Stimulated activated CD4-positive, alpha-beta T cell treated with anti-CD3 and anti-CD28 coated beads, Interleukin-1b, Interleukin-23, amount 100 ng/mL, for 24 hours (primary cell): ENCODE data around the gene GOLGA8B.
"Not testable (repeated sequence)": the region's sequence is repeated elsewhere in the genome, so short reads cannot be mapped to it uniquely, and the experiment has no call there.

Experiments used
- DNase-seq, 4 experiments: peaks; one replicate each; pipeline ENCODE4 v3.0.0-alpha.2; 2020; ENCODE audit warnings: low read depth in 4 of 4, low spot score in 1 of 4

The GOLGA8B gene

DNA sequence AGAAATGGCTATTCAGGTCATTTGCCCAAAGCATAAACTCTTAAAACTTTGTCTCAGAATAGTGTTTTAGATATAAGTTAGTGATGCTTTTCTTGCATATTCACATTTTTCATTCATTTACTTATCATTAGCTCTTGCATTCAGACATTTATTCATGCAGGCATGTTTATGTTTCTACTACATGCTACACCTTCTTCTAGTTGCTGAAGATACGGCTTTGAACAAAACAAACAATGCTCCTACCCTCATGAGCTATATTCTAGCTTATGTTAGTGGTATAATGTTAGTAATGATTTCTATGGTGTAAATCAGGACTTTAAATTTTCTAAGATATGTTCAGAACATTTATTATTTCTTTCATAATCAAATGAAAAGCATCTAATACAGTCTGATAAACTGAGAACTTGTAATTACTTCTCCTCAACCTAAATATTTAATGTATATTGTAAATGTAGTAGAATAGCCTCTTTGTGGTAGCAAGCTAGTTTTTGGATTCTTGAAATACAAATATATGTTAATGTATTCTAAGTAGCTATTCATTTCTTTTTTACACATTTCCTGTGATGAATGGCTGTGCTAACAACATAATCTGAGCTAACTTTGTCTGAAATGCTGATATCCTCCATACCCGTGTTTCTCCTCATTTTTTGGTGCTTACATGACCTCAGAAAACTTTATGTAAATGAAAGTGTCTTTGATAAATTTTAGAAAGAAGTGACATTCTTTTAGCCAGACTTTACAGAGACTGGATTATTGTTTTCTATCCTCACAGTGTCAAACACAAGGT, 15.5 kb upstream of the GOLGA8B start:
- no peak for DNase-seq

DNA sequence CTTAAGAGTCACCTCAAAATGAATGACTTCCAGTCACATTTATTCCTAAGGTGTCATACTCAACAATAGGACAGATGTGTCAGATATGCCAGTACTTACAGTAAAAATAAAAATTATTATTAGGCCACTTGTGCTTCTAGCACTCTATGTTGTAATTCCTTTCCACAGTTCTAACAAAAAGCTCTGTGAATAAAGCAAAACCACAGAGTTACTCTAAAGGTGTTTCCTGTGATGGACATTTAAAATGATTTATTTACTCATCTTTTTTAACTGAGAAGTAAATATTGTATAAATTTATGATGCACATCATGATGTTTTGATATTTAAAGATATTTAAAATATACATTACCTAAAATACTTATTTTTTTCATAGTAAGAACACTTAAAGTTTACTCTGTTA, 13.9 kb upstream of the GOLGA8B start:
- DNase-seq = no peak

DNA sequence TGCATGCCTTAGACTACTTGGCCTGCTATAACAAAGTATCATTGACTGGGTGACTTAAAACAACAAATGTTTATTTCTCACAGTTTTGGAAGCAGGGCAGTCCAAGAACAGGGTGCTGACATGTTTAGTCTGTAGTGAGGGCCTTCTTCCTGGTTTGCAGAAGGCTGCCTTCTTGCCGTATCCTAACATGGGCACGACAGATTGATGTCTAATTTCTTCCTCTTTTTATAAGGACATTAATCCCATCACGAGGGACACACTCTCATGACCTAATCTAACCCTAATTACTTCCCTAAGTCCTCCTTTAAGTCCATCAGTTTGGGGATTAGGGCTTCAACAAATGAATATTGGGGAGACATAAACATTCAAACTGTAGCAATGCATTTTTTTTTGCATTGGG, 10.9 kb upstream of the GOLGA8B start:
- DNase-seq = no peak

DNA sequence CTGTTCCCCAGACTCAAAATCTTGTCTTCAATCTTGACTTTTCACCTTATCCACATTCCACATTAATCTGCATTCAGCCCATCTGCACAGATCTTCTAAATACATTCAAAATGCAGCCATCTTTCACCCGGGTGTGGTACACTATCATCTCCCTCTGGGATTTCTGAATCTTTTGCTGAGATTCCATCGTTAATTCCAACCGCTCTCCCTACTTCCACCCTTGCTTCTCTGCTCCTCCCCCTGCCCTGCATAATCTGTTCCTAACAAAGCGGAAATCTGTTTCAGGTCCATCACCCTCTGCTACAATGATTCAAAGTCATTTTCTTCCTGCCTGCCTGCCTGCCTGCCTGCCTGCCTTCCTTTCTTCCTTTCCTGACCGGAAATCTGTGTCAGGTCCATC, 7.9 kb upstream of the GOLGA8B start:
- no peak for DNase-seq

DNA sequence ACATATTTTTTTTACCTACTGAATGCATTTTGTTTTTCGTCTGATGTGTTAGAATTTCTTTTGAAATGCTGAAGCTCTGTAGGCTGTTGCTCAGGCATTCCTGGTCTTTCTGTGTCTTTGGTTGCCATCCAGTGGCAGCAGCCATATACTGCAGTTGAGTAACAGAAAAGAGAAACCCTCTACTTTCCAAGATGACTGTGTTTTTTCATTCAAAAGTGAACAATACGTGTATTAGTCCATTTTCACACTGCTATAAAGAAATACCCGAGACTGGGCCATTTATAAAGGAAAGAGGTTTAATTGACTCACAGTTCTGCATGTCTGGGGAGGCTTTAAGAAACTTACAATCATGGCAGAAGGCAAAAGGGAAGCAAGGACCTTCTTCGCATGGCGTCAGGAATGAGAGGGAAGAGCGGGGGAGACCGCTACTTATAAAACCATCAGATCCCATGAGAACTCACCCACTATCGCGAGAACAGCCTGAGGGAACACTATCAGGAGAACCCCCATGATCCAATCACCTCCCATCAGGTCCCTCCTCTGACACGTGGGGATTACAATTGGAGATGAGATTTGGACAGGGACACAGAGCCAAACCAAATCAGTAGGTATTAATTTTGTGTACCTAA, 4.7 kb upstream of the GOLGA8B start:
- peak in 1 of 4 experiments; percentile 41 for DNase-seq

DNA sequence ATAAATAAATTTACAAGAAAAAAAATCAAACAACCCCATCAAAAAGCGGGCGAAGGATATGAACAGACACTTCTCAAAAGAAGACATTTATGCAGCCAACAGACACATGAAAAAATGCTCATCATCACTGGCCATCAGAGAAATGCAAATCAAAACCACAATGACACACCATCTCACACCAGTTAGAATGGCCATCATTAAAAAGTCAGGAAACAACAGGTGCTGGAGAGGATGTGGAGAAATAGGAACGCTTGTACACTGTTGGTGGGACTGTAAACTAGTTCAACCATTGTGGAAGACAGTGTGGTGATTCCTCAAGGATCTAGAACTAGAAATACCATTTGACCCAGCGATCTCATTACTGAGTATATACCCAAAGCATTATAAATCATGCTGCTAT, 2.5 kb upstream of the GOLGA8B start:
- DNase-seq = not testable (repeated sequence)

DNA sequence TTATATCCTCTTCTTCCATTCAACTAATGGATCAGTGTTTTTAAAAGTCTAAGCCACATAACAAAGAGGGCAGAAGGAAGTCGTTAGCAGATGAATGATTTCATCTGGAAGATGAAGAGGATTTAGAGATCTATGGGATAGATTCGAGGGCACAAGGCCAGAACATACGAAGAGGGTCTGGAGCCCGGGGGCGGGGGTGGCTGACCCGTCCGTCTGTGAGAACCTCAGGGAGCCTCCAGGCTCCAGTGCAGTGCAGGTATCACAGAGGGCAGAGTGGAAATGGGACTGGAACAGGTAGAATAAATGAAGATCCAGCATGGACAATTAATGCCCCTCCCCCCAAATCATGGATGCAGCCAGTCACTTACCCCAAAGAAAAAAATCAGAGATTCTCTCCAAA, 1.5 kb upstream of the GOLGA8B start:
- no peak for DNase-seq

DNA sequence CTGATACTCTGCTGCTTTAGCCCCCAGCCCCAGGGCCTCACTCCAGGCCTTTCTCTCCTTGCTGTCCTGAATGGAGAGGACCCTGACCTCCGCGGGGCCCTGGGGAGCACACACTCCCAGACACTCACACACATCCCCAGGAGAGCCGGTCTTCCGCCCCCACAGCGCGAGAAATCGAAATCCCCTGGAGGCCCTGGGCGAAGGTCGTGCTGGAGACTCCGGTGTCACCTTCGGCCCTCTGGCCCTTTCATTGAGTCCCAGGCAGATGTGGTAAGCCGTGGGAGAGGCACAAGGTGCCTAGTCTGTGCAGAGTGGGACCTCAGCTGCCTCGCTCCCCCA, 848 bp upstream of the GOLGA8B start:
- DNase-seq = no peak

DNA sequence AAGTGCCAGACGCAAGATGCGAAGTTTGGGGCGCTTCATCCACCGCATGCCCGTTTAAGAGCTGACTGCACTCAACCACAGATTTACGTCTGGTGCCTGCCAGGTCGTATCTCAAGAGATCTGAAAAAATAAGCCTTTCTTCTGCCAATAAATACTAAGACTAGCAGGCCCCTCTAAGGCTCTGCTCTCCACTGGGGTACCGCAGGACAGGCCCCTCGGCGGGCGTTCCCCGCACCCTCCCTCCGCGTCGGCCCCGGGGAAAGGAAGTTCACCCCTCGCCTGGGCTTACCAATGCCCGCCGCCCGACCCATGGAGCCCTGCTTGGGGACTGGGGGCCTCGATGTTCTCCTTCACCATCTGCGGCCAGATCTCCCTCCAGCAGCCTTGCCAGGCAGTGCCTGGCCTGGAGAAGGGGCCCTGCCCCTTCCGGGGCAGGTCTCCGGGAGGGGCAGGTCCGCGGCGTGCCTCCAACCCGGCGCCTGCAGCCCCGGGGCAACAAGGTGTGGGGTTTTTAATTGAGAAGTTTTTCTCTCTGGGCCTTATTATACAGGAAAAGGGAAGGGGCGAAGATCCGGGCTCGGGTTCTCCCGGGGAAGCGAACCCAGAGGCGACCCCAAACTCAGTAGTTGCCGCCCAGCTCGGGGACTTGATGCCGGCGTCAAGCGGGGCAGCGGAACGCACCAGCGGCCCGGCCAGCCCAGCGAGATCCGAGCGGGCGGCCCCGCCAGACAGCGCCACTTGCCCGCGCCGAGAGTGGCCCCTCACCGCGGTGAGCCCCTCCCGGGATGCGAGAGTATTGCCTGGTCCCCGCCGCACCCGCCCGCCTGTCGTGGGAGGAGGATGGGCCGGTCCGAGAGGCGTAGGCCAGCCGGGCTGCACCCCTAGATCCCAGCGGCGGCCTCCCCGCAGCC, 735 bp downstream of the GOLGA8B start:
- peak in 3 of 4 experiments; percentile 15 to 39 (median 33) for DNase-seq

DNA sequence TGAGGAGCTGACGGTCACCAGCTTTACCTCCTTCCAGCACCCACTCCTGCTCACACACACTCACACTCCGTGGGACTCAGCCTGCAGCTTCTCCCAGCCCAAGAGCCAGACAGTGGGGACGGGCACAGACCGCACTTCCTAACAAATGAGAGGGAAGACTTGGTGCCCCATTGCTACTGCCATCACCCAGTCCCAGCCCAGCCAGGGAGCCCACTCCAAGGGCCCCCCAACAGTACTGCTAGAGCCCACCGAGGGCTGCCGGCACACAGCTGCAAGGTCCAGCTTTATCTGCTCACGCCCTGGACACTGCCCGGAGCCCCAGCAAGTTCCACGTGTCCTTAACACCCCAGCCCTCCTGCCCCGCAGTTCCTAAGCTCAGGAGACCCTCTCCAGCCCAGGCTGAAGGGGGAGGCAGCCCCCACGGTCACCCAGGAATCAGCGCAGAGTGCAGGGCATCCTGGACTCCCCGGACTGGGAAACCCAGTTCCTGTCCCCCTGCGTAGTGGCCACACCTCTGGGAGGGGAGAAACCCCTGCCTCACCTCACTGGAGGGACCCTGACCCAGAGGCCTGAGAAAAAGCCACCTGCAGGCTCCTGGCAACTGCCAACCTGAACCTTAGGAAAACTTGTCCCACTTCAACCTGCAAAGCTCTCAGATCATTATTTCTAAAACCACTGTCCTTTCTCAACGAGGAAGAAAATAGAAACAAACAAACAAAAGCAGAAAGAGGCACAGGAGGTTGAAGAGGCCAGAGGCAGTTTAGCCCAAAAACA, 1.6 kb downstream of the GOLGA8B start:
- not testable (repeated sequence) for DNase-seq

DNA sequence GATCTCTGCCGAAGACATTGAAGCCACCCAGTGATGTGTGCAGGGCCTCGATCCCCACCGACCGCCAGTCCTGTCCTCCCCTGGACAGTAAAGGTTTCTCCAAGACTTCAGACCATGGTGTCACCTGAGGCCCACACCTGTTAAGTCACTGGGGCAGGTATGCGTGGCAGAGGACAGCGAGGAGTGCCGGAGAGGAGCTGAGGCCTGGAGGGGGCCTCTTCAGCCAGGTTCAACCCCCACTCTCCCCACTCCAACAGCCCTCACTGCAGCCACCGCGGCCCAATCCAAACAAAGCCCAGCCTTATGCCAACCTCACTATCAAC, 2.4 kb downstream of the GOLGA8B start:
- no peak for DNase-seq

DNA sequence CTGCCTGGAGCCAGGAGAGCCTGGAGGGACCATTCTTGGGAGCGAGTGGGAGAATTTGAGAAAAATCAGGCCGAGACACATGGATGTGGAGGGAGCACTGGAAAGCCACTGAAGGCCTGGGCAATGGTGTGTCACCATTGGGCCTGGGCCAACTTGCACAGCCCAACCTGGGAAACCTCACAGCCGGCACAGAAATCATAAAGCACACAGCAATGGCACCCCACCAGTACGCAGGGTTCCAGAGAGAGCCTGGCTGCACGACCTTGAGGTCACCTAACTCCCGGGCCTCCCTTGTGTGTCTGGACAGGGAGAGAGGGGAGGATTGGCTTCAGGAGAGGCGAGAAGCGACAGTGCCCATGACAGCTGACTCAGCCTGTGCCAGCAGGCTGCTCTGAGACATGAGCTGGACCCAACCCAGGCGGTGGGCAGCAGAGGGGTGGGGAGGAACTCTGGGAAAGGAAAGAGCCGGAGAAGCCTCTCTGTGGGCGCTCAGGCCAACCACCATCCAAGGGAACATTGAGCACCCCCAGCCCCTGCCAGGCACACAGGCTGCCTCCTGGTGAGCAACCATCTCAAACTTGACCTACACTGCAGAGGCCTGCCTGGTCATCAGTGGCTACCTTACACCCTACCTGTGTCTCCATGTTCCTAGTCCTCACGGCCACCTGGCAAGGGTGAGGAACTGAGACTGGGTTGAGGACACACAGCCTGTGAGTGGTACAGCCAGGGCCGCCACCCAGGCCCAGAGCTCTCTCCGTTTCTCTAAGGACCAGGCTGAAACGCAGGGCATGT, 3.0 kb downstream of the GOLGA8B start:
- not testable (repeated sequence) for DNase-seq

DNA sequence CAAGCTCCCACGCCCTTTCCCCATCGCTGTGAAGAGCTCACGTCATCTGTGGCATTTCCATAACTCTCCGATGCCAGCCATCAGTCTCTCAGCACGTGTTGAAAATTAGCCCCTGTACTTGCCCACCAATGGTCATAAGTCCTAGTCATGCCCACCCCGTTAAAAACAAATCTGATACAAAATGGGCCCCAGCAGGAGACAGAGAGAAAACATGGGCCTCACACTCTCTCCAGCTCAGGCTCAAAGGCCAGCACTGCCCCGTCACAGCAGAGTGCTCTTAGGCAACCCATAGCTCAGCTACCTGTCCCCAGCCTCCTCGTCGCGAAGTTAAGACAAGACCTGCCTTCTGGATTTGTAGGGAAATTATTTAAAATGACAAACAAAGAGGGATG, 5.2 kb downstream of the GOLGA8B start:
- DNase-seq = no peak

DNA sequence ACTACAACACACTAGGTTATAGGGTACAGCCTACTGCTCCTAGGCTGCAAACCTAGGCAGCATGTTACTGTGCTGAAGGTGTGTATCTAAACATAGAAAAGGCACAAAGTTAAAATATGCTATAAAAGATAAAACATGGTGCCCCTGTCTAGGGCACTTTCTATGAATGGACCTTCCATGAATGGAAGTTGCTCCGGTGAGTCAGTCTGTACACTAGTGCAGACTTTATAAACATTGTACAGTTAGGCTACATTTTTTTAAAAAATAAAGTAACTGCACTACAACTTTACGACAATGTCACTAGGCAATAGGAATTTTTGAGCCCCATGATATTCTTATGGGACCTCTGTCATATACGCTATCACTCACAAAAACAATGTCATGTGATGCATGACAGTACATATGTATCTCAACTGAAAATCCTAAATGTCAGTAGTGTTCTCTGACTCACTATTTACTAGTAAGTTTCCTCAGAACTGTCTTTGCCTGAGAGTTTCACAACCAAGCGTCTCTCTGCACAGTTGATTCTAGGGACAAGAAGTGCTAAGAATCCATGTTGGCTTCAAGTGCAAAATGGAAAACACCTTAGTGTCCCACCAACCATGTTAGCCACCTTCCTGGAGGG, 5.7 kb downstream of the GOLGA8B start:
- not testable (repeated sequence) for DNase-seq

DNA sequence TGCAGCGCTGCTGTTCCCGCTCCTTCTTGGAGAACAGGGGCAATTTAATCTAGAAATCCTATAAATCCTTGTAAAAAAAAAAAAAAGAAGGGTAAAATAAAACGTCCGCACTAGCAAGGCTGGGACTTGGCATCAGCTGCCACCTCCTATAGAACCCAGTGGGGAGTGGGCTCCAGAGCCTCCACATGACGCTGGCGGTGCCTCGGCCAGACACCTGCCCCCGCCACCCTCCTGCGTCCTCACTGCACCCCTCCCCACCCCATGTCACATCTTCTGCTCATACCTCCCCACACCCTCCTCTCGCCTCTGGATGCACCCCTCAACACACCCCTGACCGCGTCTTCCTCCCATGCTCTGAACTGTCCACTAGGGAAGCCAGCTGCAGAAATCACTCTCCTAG, 8.4 kb downstream of the GOLGA8B start:
- DNase-seq = not testable (repeated sequence)

DNA sequence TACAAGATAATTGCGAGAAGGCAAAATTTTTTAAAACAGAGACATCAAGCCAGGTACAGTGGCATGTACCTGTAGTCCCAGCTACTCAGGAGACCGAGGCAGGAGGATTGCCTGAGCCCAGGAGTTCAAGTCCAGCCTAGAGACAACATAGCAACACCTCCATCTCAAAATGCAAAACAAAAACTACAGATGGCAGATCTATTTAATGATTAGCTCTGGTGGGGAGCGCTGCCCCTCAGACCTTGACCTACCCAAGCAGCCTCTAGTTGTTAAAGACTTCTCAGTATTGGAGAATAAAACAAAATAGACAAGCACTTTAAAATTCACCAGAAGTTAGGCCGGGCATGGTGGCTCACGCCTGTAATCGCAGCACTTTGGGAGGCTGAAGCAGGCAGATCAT, 10.5 kb downstream of the GOLGA8B start:
- DNase-seq = not testable (repeated sequence)

DNA sequence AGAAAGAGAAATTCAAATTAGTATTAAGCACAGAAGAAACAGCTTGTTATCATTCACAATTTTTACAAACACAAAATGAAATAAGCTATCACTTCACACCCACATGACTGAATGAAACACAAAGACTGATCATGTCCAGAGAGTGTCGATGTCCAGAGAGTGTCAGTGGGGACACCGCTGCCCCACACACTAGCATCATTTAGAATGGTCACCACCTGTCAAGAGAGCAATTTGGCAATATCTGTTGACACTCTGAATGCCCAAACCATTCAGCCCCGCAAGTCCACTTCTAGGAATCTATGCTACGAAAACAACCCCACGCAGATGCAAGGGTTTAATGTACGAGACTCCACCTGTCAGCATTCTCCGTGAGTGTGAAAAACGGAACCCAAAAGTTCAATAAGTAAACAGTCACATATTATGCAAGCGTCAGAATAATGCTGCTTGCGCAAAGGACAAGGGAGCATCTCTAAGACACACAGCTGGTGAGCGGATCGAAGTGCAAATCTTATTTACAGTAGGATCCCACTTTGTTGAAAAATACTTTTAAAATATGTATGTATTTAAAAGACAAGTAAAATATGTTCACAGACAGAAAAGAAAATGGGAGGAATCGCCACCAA, 11.3 kb downstream of the GOLGA8B start:
- DNase-seq = not testable (repeated sequence)

DNA sequence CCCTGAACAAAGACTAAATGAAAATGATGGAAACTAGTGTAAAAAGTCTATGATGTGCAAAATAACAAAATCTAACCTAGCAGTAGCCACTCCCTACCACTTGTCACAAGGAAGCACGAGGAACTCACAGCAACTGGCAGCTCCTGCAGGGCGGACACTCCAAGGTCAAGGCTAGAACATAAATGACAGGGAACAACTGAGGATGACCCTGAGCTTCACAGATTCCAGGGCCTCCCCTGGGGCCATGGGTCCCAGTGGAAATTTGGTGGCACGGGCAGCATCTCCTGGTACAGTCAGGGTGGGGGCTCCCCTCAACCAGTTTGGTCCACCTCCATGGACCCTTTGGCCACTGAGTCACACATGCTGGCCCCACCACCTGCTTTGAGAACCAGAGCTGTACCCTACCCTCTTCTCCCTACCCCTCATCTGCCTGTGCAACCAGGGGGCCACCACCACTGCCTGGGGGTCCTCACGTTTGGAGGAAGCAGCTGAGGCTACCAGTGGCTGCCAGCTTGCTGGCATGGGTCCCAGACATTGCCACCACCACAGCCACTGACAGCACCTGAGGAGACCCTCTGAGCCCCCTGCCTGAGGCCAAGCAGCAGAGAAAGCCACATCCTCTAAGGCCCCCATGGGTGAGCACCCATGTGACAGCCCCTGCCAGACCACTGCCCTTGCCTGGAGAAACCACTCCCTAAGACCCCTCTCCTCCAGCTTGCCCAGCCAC, 13.6 kb downstream of the GOLGA8B start:
- not testable (repeated sequence) for DNase-seq

DNA sequence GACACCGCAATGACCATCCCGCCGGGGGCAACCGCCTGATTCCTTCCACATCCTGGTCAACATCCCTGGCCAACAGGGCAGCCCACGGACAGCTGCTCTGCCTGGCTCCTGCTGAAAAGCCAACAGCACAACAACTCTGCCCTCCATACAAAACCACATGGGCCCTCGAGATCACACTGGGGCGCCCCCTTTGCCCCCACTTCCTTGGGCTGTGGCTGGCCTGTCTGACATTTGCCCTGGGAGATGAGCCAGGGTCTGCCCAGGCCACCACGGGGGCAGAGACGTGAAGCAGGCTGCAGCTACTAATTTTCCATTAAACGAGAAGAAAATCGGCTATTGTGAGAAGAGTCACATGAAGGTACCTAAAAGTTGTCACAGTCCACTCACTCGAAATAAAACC, 16.3 kb downstream of the GOLGA8B start:
- DNase-seq = not testable (repeated sequence)
